NCI-H345 treated with DMSO at 0.1 percent for 48 hours (cell line): ENCODE measurements around the gene MBD2.
A peak's percentile ranks its signal among the peaks of the same experiment; 100 is the strongest.
"Not testable (repeated sequence)": the region's sequence is repeated elsewhere in the genome, so short reads cannot be mapped to it uniquely, and the experiment has no call there.

Experiments used
- DNase-seq: peaks from one replicate; lab custom pipeline; 2025; ENCODE audit not compliant: unreplicated experiment; lab: John Stamatoyannopoulos, UW

Gene MBD2

DNA sequence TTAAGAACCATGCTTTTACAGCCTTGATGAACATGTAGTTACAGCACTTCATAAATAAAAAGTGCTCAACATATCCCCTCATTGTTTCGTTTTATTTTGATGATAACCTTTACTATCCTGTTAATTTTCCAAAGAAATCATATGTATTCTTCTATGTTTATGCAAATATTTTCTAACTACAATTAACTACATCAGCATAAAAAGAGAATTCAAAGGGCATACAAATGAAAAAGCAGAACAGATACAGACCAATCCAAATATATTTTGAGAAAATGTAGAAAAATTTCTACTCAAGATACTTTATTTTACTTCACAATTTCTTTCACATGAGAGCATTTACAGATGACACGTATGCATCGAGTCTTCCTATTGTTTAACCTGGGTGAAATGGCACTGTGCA lies 69.1 kb downstream of the MBD2 start:
- no peak for DNase-seq

DNA sequence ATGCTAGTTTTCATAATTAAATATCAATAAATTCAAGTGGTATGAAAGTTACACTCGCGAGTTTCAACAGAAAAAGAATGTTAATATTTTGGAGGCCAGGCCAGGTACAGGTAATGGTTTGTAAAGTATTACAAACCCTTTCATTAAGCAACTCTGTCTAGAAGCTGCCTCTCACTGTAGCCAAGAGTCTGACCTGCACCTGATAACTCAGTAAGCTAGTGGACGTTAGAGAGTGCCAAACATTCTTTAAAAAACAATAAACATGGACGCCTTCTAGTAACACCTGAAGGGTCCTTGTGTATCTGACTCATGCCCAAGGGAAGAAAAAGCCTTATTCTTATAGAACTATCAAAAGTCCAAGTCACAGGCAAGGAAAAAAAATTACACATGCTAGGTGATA lies 70.2 kb downstream of the MBD2 start:
- DNase-seq: no peak

DNA sequence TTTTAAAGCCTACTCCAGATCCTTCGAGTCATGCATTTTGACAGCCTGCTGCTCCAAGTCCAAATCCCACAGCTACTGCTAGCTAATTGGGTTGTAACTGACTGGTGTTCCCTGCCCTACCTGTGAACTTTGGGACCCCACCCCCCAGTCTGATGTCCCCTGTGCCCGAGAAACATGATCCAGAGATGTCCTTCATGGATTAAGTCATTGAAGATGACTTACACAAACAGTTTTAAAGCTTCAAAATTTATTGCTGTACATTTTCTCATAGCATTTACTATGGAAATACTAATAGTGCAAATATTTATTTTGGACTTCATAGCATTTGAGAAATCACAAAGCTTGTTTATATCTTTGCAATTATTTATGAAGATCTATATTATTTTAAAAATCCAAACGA lies 73.1 kb downstream of the MBD2 start:
- no peak for DNase-seq

DNA sequence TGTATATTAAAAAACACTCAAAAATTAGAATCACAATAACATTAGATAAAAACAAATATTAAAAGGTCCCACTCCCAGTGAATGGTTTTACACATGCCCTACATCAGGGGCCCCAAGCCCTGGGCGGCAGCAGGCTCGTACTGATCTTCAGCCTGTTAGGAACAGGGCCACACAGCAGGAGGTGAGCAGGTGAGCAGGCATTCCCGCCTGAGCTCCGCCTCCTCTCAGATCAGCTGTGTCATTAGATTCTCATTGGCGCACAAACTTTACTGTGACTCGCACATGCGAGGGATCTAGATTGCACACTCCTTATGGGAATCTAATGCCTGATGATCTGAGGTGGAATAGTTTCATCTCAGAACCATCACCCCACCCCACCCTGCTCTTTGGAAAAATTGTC lies 74.2 kb downstream of the MBD2 start:
- DNase-seq: no peak

DNA sequence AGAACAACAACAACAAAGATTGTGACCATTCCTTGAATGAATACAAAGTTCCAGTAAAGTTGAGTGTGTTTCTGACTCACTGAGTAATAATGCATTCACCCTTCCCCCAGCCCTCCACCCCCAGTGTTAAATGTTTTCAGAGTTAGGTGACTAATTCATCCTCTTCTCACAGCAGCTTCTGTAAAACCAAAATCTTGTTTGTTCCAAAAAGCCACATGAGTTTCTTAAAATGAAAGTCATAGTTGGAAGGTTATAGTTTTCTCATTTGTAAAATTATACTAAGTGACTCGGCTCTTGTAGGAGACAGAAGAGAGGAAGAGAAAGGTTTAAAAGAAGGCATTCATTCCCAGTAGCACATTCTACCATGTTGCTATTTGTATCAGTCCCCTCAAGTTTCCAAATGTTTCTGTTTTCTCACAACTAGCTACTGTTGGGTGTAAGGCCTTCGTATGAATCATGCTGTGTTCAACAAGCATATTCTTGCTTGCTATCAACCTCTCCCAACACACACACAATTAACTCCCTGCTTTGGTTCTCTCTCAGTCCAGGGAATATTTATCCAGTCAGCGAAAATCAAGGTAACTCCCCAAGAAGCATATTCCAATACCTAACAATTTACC lies 75.3 kb downstream of the MBD2 start:
- DNase-seq: no peak

DNA sequence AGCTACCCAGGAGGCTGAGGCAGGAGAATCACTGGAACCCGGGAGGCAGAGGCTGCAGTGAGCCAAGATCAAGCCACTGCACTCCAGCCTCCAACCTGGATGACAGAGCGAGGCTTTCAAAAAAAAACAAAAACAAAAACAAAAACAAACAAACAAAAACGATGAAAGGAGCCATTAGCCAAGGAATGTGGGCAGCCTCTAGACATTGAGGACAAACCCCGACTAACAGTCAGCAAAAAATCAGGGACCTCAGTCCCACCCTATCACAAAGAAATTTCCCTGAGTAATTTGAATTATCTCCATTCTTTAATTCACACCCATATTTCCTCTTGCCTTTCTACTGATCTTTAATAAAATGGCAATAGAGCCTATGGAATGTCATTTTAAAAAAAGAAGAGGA lies 75.8 kb downstream of the MBD2 start:
- DNase-seq: no peak

DNA sequence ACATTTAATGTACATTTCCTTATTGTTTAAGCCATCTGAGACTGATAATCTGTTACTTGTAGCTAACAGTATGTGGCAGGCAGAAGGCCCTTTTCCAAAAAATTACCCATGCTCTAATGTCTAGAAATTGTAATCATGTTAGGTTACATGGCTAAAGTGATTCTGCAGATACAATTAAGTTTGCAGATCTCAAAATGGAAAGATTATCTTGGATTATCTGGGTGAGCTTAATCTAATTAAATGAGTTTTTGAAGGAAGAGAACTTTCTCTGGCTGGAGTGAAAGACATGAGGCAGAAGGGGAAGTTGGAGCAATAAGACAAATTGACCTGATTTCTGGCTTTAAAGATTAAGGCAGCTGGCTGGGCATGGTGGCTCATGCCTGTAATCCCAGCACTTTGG lies 76.3 kb downstream of the MBD2 start:
- DNase-seq: no peak

DNA sequence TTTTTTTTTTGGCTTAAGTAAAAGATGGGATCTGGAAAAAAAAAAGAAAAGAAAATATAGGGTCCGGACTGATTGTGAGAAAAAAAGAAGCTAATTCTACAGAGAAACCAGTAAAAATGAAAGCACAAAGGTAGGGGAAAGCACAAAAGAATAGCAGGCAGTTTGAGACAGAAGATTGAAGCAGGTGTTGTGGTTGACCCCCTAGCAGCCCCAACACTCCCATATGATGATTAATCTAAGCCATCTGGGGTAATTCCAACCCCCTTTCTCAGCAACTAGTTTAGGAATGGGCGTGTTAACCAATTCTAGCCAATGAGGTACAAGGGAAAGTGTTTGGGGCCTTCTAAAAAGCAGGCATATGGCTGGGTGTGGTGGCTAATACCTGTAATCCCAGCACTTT lies 77.0 kb downstream of the MBD2 start:
- no peak for DNase-seq

DNA sequence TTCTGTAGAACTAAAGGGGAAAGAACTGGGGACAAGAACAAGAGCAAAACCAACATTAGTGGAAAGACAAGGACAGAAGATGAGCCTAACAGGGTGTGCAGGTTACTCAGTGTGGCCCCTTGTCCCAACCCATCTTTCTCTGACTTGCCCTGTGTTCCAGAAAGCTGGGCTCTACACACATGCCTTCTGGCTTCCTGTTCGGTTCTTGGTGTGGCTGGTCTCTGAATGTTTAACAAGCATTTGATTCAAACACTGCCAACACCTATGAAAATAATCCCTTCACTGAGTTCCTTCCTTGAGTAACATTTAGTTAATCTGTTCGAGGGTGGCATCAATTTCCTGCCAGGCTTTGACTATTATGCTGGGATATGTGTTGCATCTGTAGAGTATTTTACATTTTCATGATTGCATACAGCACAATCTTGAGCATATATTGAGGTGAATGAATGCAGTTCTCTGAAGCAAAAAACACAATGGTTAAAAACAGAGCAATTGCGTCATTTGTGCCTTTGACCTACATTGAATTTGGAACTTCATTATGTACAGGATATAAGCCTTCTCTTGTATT lies 83.3 kb downstream of the MBD2 start:
- DNase-seq: no peak

DNA sequence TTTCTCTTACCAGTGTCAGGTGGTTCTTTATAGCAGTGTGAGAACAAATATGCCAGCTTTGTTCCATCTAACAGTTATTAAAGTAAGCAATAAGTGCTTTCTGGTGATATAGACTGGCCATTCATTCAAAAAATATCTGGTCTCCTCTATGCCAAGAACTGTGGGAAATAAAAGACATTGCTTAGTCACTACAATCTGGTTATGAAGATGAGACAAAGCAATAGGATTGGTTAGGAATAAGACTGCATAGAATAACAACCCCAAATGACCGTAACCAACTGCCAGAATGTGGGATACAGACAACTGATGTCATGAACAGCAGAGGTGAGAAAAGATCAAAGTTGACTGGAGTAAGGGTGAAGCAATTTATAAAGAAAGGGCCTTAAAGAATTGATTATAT lies 83.8 kb downstream of the MBD2 start:
- no peak for DNase-seq

DNA sequence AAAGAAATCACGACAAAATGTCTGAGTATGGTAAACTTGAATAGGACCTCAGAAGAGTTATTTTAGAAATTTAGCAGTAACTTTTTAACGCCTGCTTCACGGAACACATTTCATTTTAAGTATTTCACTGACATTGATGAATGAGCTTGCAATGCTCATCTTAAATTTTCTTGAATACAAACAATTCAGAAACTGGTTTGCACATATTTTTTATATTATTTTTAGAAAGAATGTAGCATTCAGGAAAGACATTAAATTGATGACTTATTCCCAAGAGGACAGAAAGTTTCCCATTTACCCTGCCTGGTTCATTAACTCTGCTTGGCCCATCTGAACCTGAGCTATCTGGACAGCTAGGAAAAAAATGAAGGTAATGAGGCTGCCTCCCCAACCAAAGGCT lies 89.3 kb downstream of the MBD2 start:
- no peak for DNase-seq

DNA sequence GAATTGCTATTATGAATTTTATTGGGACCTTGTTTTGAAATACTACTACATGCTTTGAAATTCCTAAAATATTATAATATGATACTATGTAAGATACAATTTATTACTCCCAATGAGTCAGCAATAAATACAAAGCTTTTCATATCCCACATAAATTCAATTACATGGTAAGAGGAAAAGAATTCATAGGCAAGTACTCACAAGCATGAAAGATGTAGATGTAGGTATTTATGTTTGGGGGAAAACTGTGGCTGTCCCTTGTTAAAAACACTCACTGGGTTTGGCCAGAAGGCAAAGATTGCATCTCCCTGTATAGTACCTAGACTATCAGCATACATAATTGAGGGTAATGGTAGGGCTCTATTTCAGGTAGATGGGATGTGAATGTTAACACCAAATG lies 90.4 kb downstream of the MBD2 start:
- DNase-seq: no peak

DNA sequence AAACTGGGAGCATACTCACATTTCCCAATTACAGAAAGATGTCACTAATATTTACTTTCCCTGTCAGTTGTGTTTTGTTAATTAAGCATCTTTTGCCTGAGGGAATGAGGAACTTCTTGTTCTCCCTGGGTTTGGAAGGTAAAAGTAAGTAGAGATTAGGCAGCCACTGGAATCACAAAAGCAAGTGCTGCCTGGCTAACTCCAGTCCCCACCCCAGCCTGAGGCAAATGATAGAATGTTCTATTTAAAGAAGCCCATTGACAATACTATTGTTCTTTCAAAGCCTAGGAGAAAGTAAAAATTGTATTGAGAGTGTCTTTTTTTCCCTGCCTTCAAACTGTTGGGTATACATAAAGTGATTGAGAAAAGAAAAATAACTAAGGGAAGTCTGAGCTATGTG lies 93.8 kb downstream of the MBD2 start:
- DNase-seq: no peak

DNA sequence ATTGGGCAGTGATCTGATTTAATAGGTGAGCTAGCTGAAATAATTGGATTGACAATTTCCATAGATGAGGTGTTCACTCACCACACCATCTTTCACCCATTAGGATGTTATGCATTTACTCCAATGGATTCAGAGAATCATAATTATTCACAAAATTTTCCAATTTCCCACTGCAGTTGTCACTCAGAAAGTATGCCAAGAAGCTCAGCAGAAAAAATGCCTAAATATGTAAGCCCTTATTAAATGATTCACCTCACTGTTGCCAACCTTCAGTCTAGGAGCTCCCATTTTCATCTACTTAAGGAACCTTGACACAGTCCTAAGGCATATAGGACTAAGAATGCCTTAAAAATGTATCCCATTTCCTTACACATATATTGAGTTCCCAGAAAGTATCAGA lies 94.3 kb downstream of the MBD2 start:
- no peak for DNase-seq

DNA sequence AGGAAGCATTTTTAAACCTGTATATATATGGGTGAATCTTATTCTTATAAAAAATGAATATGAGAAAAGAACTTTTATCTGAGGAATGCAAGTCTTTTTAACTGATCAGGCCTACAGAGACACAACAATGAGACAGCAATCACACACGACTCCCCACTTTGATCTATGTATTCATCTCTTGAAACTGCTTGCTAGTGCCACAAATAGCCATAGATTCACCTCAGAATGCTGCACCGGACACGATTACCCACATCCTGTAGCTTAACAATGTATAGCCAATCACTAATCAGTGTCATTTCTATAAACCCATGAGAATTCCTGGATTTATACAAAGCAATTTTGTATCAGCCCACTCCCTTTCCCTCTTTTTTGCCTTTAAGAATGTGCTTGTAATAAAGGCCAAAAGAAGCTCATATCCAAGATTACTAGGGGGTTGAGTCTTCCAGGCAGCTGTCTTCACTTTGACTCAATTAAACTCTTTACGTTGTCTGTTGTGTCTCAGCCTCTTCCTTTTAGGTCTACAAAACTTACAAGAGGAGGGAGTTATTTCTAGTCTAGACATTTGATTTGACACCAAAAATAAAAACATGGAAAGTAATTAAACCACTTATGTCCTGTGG lies 94.9 kb downstream of the MBD2 start:
- no peak for DNase-seq

DNA sequence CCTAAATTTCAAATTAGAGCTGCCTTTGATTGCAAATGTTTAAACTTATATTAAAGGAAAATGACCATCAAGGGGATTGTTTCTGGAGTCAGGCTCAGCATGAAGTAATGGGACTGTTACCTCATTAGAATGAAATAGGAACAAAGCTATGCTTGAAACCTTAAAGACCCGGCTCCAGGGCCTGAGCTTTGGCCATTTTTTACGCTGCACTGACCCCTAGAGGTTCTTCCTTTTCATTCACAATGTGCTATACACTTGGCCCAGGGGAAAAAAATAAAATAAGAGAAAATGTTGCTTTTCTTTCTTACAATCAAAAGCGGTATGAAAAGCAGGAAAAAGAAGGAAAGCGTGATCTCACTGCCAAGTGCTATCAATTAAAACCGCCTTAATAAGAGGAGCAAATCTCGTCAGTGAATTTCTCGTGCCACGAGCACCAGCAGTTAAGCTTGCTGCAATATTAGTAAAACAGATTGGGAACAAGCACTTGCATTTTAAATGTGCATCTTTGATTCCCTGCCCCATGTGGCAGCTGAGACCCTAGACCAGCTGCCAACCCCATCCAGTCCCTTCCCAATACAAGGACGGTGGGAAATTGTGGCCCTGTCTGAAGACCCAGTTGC lies 96.6 kb downstream of the MBD2 start:
- peak; percentile 6 for DNase-seq

DNA sequence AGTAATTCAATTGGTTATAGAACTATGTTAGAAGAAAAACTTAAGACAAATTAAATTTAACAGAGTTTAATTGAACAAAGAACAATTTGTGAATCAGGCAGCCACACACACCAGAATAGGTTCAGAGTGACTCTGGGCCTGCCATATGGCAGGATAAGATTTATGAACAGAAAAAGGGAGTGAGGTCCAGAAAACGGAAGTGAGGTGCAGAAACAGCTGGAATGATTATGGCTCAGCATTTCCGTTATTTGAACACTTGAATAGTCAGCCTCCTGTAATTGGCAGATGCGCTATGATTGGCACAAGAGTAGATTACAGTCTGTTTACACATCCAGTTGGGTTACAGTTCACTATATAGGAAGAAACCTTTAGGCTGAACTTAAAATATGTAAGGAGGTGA lies 99.0 kb downstream of the MBD2 start:
- DNase-seq: no peak

DNA sequence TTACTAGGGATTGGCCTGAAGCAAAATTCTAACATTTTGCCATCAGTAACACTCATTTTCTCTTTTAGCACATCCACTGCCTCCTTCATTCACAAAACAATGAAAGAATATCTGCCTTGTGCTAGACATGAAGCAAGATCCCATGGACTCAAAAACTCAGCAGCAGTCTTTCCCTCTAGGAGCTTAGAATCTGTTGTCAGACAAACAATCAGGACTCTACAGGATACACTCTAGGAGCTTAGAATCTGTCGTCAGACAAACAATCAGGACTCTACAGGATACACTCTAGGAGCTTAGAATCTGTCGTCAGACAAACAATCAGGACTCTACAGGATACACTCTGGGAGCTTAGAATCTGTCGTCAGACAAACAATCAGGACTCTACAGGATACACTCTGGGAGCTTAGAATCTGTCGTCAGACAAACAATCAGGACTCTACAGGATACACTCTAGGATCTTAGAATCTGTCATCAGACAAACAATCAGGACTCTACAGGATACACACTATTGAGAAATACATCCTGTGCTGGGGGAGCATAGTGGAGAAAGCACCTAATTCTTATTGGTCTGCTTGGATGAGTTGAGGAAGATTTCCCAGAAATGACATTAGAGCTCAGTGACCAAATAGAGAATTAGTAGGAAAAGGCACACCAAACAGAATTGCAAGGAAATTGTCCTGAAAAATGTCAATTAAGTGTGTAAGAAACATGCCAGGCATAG lies 100.6 kb downstream of the MBD2 start:
- not testable (repeated sequence) for DNase-seq

DNA sequence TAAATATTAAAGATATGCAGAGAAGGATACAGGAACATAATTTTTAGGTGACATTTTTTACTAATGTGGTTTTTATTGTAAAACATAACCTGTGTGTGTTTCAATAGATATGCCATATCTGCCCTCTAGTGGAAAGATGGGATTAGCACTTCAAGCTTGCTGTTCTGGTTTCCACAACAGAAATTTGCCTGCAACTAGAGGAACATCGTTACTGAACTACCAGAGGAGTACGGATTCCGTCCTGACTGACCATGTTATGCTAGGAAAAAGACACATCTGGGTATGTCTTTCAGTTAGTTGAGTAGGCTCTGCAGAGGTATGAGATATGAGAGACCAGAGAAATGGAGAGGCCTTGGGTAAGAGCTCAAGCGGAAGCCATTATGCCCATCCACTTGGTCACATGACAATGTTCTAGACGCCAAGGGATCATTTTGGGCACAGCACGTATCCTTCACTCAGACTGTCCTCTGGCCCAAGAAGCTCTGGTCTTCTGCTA lies 104.9 kb downstream of the MBD2 start:
- peak; percentile 37 for DNase-seq

DNA sequence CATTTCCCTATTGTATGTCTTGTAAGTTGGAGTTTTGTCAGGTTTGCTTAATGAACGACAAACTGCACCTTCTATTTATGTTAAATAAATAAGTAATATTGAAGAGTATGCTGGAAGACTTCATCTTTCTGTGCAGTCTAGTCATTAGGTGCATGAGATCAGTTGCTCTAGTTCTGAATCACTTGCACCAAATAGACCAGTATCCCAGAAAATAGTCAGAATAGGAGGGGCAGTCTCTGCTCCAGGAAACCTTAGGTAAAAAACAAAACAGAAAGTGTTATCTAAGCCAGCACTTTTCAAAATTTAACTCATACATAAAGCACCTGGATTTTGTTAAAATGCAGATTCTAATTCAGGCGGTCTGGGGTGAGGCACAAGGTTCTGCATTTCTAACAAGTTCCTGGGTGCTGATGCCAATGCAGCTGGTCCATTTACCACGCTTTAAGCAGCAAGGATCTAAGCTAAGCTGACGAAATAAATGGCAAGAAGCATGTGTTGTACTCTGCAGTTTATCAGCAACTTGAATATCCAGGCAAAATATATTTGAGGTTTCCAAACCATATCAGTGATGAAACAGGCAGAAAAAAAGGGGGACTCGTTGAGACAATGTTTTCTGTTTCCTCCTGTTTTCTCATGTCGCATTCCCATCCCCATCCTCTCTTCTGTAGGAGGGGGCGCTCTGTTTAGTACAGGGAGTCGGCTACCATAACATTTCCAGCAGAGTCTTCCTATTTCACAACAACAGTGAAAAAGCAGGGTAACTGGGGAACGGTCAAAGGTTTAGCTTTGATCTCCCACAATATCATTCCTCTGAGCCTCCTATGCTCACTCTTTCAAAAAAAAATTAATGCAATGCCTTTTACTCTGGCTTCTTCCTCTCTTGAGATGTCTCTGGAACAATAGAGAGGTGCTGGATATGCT lies 106.4 kb downstream of the MBD2 start:
- DNase-seq: no peak
